ENCODE data around the gene SCIN. TPM values are rescaled to one million over a fixed set of nuclear protein-coding genes. Genes with fewer than 3 reads are reported as not detected.
"Not testable (repeated sequence)": the region's sequence is repeated elsewhere in the genome, so short reads cannot be mapped to it uniquely, and the experiment has no call there.

The SCIN gene
- polyA plus RNA-seq, 1 donor from 2014 or later: 0.53 TPM

DNA sequence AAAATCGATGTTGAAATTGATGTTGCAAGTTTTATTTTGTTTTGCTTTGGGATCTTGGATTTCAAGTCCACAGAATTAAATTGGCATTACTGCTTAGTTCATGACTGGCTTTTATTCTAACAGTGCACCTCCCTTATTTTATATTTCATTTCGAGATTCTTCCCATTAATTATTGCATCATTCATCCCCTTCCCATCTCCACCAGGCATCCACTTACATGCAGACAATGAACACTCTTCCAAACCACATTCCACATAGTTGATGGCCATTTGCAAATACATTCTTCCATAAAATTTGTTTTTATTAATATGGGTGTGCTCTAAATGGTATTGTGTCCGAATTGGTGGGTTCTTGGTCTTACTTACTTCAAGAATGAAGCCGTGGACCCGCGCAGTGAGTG lies 15.6 kb upstream of the SCIN start:
- Histone ChIP-seq H3K36me3 (ENCODE audit: insufficient read depth, low read length) (no peaks in the 10 kb centered on the region), H3K27ac (ENCODE audit: low read length) (no peak overlapping the region), H3K9ac (ENCODE audit: low read length) (no peak overlapping the region), H3K4me3 (ENCODE audit: low read length) (no peak overlapping the region), H2AFZ (ENCODE audit: low read depth, low read length) (no peak overlapping the region), H3K4me2 (ENCODE audit: low read length) (no peak overlapping the region), H3K79me2 (replicated peaks; ENCODE audit: insufficient read depth, low read length) (no peaks in the 10 kb centered on the region), H4K20me1 (ENCODE audit: insufficient read depth) (no peaks in the 10 kb centered on the region), H3K9me3 (ENCODE audit: low read length) (no peaks in the 10 kb centered on the region), H3K27me3 (ENCODE audit: insufficient read depth, low read depth, low read length) (no peaks in the 10 kb centered on the region), H3K9me2 (ENCODE audit: insufficient read depth, low read length) (no peaks in the 10 kb centered on the region), H3F3A (ENCODE audit: insufficient read depth, low read length, poor library complexity, severe bottlenecking) (no peaks in the 10 kb centered on the region)
- TF ChIP-seq, protein P1, sequence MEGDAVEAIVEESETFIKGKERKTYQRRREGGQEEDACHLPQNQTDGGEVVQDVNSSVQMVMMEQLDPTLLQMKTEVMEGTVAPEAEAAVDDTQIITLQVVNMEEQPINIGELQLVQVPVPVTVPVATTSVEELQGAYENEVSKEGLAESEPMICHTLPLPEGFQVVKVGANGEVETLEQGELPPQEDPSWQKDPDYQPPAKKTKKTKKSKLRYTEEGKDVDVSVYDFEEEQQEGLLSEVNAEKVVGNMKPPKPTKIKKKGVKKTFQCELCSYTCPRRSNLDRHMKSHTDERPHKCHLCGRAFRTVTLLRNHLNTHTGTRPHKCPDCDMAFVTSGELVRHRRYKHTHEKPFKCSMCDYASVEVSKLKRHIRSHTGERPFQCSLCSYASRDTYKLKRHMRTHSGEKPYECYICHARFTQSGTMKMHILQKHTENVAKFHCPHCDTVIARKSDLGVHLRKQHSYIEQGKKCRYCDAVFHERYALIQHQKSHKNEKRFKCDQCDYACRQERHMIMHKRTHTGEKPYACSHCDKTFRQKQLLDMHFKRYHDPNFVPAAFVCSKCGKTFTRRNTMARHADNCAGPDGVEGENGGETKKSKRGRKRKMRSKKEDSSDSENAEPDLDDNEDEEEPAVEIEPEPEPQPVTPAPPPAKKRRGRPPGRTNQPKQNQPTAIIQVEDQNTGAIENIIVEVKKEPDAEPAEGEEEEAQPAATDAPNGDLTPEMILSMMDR (IDR thresholded peaks at IDR 0.05; ENCODE audit: poor library complexity, severe bottlenecking): no peak
- TF ChIP-seq TAF1 (IDR thresholded peaks at IDR 0.05; ENCODE audit: low read depth) (no peak), POLR2AphosphoS5 (IDR thresholded peaks at IDR 0.05) (no peak), SMC3 (conservative IDR thresholded peaks at IDR 0.05; ENCODE audit: poor library complexity) (no peak), RAD21 (conservative IDR thresholded peaks at IDR 0.05) (no peak), EZH2 (IDR thresholded peaks at IDR 0.05; ENCODE audit: borderline replicate concordance, insufficient read depth, low read length, poor library complexity, severe bottlenecking) (no peak), MXI1 (conservative IDR thresholded peaks at IDR 0.05; ENCODE audit: poor library complexity, severe bottlenecking) (no peak), EP300 (conservative IDR thresholded peaks at IDR 0.05; ENCODE audit: poor library complexity, severe bottlenecking) (no peak)
- TF ChIP-seq, protein P2, sequence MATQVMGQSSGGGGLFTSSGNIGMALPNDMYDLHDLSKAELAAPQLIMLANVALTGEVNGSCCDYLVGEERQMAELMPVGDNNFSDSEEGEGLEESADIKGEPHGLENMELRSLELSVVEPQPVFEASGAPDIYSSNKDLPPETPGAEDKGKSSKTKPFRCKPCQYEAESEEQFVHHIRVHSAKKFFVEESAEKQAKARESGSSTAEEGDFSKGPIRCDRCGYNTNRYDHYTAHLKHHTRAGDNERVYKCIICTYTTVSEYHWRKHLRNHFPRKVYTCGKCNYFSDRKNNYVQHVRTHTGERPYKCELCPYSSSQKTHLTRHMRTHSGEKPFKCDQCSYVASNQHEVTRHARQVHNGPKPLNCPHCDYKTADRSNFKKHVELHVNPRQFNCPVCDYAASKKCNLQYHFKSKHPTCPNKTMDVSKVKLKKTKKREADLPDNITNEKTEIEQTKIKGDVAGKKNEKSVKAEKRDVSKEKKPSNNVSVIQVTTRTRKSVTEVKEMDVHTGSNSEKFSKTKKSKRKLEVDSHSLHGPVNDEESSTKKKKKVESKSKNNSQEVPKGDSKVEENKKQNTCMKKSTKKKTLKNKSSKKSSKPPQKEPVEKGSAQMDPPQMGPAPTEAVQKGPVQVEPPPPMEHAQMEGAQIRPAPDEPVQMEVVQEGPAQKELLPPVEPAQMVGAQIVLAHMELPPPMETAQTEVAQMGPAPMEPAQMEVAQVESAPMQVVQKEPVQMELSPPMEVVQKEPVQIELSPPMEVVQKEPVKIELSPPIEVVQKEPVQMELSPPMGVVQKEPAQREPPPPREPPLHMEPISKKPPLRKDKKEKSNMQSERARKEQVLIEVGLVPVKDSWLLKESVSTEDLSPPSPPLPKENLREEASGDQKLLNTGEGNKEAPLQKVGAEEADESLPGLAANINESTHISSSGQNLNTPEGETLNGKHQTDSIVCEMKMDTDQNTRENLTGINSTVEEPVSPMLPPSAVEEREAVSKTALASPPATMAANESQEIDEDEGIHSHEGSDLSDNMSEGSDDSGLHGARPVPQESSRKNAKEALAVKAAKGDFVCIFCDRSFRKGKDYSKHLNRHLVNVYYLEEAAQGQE (IDR thresholded peaks at IDR 0.05; ENCODE audit: borderline replicate concordance): no peak

DNA sequence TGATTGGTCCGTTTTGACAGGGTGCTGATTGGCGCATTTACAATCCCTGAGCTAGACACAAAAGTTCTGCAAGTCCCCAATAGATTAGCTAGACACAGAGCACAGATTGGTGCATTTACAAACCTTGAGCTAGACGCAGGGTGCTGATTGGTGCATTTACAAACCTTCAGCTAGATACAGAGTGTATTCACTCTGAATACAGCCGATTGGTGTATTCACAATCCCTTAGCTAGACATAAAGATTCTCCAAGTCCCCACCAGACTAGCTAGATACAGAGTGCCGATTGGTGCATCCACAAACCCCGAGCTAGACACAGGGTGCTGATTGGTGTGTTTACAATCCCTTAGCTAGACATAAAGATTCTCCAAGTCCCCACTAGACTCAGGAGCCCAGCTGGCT lies 14.8 kb upstream of the SCIN start:
- not testable (repeated sequence) for H3K9me3 ChIP-seq (ENCODE audit: low read length); H3K27me3 ChIP-seq (ENCODE audit: insufficient read depth, low read depth, low read length); H3F3A ChIP-seq (ENCODE audit: insufficient read depth, low read length, poor library complexity, severe bottlenecking); H3K4me3 ChIP-seq (ENCODE audit: low read length); H3K4me2 ChIP-seq (ENCODE audit: low read length); H3K9ac ChIP-seq (ENCODE audit: low read length); H3K27ac ChIP-seq (ENCODE audit: low read length); H3K79me2 ChIP-seq (replicated peaks; ENCODE audit: insufficient read depth, low read length); H4K20me1 ChIP-seq (ENCODE audit: insufficient read depth); H3K36me3 ChIP-seq (ENCODE audit: insufficient read depth, low read length); H3K9me2 ChIP-seq (ENCODE audit: insufficient read depth, low read length); H2AFZ ChIP-seq (ENCODE audit: low read depth, low read length)

DNA sequence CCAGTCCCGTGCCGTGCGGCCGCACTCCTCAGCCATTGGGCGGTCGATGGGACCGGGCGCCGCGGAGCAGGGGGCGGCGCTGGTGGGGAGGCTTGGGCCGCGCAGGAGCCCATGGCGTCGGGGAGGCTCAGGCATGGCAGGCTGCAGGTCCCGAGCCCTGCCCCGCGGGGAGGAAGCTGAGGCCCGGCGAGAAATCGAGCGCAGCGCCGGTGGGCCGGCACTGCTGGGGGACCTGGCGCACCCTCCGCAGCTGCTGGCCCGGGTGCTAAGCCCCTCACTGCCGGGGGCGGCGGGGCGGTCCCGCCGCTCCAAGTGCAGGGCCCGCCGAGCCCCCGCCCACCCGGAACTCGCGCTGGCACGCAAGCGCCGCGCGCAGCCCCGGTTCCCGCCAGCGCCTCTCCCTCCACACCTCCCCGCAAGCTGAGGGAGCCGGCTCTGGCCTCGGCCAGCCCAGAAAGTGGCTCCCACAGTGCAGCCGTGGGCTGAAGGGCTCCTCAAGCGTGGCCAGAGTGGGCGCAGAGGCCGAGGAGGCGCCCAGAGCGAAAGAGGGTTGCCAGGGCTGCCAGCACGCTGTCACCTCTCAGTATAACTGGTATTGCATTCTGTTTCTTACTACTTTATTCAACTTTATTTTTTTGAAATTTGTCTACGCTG lies 14.3 kb upstream of the SCIN start:
- not testable (repeated sequence) for H3K9me3 ChIP-seq (ENCODE audit: low read length); H3K9ac ChIP-seq (ENCODE audit: low read length); H3K27ac ChIP-seq (ENCODE audit: low read length); H3K9me2 ChIP-seq (ENCODE audit: insufficient read depth, low read length); H4K20me1 ChIP-seq (ENCODE audit: insufficient read depth); H3K4me3 ChIP-seq (ENCODE audit: low read length); H3F3A ChIP-seq (ENCODE audit: insufficient read depth, low read length, poor library complexity, severe bottlenecking); H3K27me3 ChIP-seq (ENCODE audit: insufficient read depth, low read depth, low read length); H3K36me3 ChIP-seq (ENCODE audit: insufficient read depth, low read length); H3K79me2 ChIP-seq (replicated peaks; ENCODE audit: insufficient read depth, low read length); H2AFZ ChIP-seq (ENCODE audit: low read depth, low read length); H3K4me2 ChIP-seq (ENCODE audit: low read length)

Data from neural cell (in vitro differentiated cells).